GM10266 (cell line): ENCODE measurements around the gene CFAP300.

Source experiments
- DNase-seq: peaks from one replicate; pipeline ENCODE4 v3.0.0; 2012; ENCODE audit errors: extremely low spot score
- TF ChIP-seq, protein P1 (sequence below): IDR thresholded peaks from 2 replicates; pipeline ENCODE4 v1.5.1; 2012; ENCODE audit warnings: mild to moderate bottlenecking, low read depth; ENCODE audit not compliant: control insufficient read depth, insufficient read depth; ENCODE audit errors: missing control alignments

Gene CFAP300

DNA sequence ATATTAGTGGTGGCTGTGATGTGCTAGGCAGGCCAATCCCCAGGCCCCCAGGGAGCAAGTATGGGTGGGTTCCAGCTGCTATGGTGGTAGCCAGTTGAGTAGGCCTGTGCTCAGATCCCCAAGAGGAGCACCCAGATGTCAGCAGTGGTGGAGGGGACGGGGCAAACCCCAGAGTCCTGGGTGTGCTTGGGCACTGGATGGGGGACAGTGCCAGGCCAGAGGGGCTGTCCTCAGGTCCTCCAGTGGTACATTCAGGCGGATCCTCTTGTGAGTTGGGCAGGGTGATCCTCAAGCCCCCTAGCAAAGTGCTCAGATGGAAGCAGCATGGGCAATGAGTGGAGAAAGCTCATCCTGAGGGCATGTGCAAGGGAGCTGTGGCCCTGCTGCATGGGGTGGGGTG, 26.0 kb downstream of the CFAP300 start:
- no peak for DNase-seq
- TF ChIP-seq, protein P1, sequence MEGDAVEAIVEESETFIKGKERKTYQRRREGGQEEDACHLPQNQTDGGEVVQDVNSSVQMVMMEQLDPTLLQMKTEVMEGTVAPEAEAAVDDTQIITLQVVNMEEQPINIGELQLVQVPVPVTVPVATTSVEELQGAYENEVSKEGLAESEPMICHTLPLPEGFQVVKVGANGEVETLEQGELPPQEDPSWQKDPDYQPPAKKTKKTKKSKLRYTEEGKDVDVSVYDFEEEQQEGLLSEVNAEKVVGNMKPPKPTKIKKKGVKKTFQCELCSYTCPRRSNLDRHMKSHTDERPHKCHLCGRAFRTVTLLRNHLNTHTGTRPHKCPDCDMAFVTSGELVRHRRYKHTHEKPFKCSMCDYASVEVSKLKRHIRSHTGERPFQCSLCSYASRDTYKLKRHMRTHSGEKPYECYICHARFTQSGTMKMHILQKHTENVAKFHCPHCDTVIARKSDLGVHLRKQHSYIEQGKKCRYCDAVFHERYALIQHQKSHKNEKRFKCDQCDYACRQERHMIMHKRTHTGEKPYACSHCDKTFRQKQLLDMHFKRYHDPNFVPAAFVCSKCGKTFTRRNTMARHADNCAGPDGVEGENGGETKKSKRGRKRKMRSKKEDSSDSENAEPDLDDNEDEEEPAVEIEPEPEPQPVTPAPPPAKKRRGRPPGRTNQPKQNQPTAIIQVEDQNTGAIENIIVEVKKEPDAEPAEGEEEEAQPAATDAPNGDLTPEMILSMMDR, result no peak

DNA sequence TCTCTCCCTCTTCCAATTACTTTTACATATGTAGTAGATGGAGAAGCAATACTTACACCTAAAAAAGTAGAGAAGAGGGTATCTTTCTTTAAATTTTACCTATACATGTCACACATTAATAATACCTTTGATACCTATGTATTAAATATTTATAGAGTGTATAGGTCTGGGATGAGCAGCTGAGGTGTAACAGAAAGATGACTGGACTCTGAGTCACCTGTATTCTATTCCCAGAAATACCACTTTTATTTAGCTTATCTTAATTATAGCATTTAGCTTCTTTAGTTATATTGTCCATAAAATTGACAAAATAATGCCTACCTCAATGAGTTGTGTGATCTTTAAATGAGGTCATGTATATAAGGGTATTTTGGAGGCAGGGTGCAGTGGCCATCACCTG, 32.4 kb downstream of the CFAP300 start:
- TF ChIP-seq, protein P1, result no peak
- no peak for DNase-seq

DNA sequence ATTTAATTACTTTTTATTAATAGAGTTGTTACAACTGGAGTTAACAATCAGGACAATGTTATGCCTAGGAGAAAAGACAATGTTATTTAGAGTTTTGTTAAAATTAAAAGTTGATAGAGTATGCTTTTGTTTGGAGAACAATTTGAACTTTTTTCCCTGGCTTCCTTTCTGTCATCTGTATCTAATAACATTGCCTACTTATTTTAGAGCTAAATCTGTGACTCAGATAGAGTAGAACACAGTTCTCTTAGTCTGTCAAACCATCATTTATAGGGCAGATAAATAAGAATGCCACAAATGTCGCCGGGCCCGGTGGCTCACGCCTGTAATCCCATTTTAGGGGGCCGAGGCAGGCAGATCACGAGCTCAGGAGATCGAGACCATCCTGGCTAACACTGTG, 34.1 kb downstream of the CFAP300 start:
- TF ChIP-seq, protein P1, result no peak
- DNase-seq, result no peak

DNA sequence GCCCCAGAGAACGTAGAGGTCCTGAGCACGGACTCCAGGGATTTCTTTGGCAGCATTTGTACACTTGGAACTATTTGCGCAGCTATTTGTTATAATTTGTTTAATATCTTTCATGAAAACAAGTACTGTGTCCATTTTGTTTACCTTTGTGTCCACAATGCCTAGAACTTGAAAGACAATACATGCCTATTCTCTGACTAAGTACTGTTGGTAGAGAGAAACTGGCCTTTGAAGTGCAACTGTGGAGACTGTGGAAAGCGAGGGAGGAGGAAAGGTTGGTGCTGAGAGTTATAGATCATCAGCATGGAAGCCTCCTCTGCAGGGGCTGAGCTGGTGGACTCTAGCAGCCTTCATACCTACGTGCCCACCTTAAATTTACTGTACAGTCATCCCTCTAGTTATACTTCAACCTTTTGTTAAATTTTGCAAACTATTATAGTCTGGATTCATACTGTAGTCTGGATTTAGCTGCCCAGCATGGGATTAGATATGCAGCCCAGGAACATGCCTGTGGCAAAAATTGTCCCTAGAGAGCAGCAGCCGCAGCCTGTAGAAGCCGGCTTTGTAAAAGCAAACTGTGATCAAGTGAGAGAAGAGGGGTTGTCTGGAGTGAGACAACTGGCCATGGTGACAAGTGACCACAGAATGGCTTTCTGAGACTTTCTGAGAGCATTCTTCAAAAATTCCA, 38.8 kb downstream of the CFAP300 start:
- no peak for DNase-seq
- TF ChIP-seq, protein P1, result no peak

DNA sequence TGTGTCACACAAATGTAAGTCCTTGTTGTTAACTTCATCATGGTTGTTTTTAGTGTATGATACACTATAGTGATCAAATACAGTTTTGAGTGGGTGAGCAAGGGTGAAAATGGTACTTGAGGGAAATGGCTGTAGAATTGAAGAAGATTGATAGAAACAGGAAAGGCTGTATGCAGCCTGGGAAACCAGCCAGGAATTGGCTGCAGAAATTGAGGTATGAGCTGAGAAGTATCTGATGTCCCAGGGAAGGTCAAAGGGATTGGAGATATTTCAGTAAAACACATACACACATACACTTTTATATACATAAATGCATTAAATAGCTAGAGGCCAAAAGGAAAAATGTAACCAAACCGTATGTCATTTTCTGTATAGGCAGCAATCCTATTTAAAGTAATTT, 49.9 kb downstream of the CFAP300 start:
- TF ChIP-seq, protein P1, result no peak
- DNase-seq, result no peak

DNA sequence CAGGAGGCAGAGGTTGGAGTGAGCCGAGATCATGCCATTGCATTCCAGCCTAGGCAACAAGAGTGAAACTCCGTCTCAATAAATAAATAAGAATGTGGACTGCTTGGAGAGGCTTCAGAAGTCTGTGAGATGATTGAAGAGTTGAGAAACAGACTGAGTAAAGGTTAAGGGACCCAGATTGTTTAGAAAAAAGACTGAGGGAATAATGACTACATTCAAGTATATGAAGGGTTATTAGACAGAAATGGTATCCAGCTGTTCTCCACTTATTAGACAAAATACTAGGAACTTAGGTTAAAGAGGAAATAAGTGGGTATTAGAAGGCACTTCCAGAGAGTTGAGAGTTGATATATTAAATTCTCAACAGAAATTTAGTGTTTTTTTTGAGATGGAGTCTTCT, 52.5 kb downstream of the CFAP300 start:
- DNase-seq, result no peak
- TF ChIP-seq, protein P1, result no peak

DNA sequence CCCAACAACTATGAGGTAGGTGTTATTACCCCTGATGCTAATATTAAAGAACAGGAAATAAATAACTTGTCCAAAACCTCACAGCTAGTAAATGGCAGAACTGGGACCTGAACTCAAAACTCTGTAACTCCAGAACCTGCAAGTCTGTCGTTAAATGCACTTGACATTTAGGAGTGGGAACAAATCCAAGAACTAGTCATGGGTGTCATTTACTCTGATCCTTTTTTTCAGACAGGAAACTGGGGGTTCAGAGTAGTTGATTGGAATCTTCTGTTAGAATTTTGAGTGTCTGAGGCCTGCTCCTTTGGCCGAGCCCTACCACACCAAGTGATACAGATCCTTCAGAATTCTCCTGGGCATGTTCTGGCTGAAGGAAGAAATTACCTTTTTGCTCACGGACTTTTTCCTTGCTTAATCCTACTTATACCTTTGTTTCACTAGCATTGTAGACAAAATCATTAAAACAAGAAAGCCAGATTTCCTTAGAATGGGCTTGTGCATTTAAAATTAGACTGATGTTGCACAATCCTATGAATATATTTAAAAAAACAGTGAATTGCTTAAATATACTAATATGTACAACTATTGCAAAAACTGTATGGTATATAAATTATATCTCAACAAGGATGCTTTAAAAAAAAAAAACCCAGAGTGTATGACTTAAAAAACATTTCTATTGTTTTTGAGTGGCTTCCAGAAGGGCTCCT, 61.6 kb downstream of the CFAP300 start:
- TF ChIP-seq, protein P1, result no peak
- no peak for DNase-seq
